HepG2 (cell line): Measurements from ENCODE around the gene DDR1. TPM values are rescaled to one million over a fixed set of nuclear protein-coding genes. Genes with fewer than 3 reads are reported as not detected.

Experiments
- AHR ChIP-seq: IDR thresholded peaks from 2 replicates; pipeline ENCODE4 v1.6.1; 2018; ENCODE audit warnings: missing genetic modification reagents, missing compliant biosample characterization
- ATF2 ChIP-seq: sonication (generic); formaldehyde crosslinking; IDR thresholded peaks from 2 replicates; pipeline ENCODE4 v1.4.0; 2020; ENCODE audit warnings: missing genetic modification reagents
- EED ChIP-seq: sonication (generic); formaldehyde crosslinking; IDR thresholded peaks from 2 replicates; pipeline ENCODE4 v1.5.0; 2020; ENCODE audit warnings: mild to moderate bottlenecking, missing genetic modification reagents
- ERF ChIP-seq: IDR thresholded peaks from 2 replicates; pipeline ENCODE4 v1.6.1; 2018; ENCODE audit warnings: missing biosample characterization, missing genetic modification reagents
- GFI1 ChIP-seq: sonication (generic); formaldehyde crosslinking; IDR thresholded peaks from 2 replicates; pipeline ENCODE4 v1.5.0; 2020; ENCODE audit warnings: missing genetic modification reagents, mild to moderate bottlenecking, borderline replicate concordance
- KLF12 ChIP-seq: sonication (generic); formaldehyde crosslinking; IDR thresholded peaks from 2 replicates; pipeline ENCODE4 v1.4.0; 2020; ENCODE audit warnings: missing genetic modification reagents, borderline replicate concordance
- PRPF4 ChIP-seq: fragments of 200-400 bp; formaldehyde crosslinking; IDR thresholded peaks from 2 replicates; pipeline ENCODE4 v1.6.1; 2016; ENCODE audit warnings: low read length, low read depth; ENCODE audit not compliant: poor library complexity, severe bottlenecking
- RBM39 ChIP-seq: fragments of 200-400 bp; formaldehyde crosslinking; IDR thresholded peaks from one replicate; pipeline ENCODE4 v1.6.1; 2018; ENCODE audit warnings: antibody characterized with exemption, mild to moderate bottlenecking, low read depth, low read length; ENCODE audit not compliant: poor library complexity, severe bottlenecking
- SPEN ChIP-seq: sonication (generic); formaldehyde crosslinking; IDR thresholded peaks from 2 replicates; pipeline ENCODE4 v1.5.1; 2020; ENCODE audit warnings: low read depth, mild to moderate bottlenecking, missing genetic modification reagents
- TBX2 ChIP-seq: sonication (generic); formaldehyde crosslinking; IDR thresholded peaks from 2 replicates; pipeline ENCODE4 v1.5.0; 2020; ENCODE audit warnings: missing genetic modification reagents, mild to moderate bottlenecking, borderline replicate concordance
- ZBTB43 ChIP-seq: sonication (generic); formaldehyde crosslinking; conservative IDR thresholded peaks from 2 replicates; pipeline ENCODE4 v1.4.0; 2020; ENCODE audit warnings: missing genetic modification reagents
- ZNF12 ChIP-seq: sonication (generic); formaldehyde crosslinking; IDR thresholded peaks from 2 replicates; pipeline ENCODE4 v1.5.0; 2020; ENCODE audit warnings: missing genetic modification reagents
- ZNF230 ChIP-seq: sonication (generic); formaldehyde crosslinking; IDR thresholded peaks from 2 replicates; pipeline ENCODE4 v1.4.0; 2020; ENCODE audit warnings: mild to moderate bottlenecking, missing genetic modification reagents
- ZNF24 ChIP-seq: fragments of 450-650 bp; IDR thresholded peaks from 2 replicates; pipeline ENCODE4 v1.6.1; 2017; ENCODE audit warnings: antibody characterized with exemption, mild to moderate bottlenecking
- ZNF354B ChIP-seq: sonication (generic); formaldehyde crosslinking; IDR thresholded peaks from 2 replicates; pipeline ENCODE4 v1.8.0; 2022; ENCODE audit warnings: mild to moderate bottlenecking, missing genetic modification reagents
- ZNF646 ChIP-seq: sonication (generic); formaldehyde crosslinking; IDR thresholded peaks from 2 replicates; pipeline ENCODE4 v1.9.0; 2021; ENCODE audit warnings: mild to moderate bottlenecking, missing genetic modification reagents
- polyA plus RNA-seq, 8 experiments: library from polyadenylated mRNA; depleted of rRNA in 3 of 8; stranded (reverse) in 7 of 8; unstranded in 1 of 8; fragments of >200 nt; fragmentation: Illumina TruSeq in 4 of 8; extraction: Trizol in 4 of 8; gene quantifications; 2 replicates each; pipeline versions ENCODE4 v1.2.1 to v1.2.3, GENCODE V29; 2011 to 2016; ENCODE audit warnings: low read depth in 4 of 8, missing spikeins in 1 of 8, mixed read lengths in 1 of 8; ENCODE audit not compliant: insufficient read depth in 1 of 8
- total RNA-seq, 5 experiments: library from RNA; depleted of rRNA; stranded (reverse); fragments of >200 nt; fragmentation: Illumina TruSeq; extraction: Trizol; gene quantifications; 2 replicates each; pipeline ENCODE4 v1.2.3, GENCODE V29; 2016; ENCODE audit warnings: low read depth in 1 of 5
- TF ChIP-seq, protein P1 (sequence below): sonication (generic); formaldehyde crosslinking; IDR thresholded peaks from 2 replicates; pipeline ENCODE4 v1.4.0; 2020; ENCODE audit warnings: mild to moderate bottlenecking, missing genetic modification reagents

DDR1 gene
- total and polyA plus RNA-seq, 2 of the 13 experiments (the other 11 are each of a cell fraction or from before 2014, with no cell fraction given) = 16.7 to 20.2 TPM

DNA sequence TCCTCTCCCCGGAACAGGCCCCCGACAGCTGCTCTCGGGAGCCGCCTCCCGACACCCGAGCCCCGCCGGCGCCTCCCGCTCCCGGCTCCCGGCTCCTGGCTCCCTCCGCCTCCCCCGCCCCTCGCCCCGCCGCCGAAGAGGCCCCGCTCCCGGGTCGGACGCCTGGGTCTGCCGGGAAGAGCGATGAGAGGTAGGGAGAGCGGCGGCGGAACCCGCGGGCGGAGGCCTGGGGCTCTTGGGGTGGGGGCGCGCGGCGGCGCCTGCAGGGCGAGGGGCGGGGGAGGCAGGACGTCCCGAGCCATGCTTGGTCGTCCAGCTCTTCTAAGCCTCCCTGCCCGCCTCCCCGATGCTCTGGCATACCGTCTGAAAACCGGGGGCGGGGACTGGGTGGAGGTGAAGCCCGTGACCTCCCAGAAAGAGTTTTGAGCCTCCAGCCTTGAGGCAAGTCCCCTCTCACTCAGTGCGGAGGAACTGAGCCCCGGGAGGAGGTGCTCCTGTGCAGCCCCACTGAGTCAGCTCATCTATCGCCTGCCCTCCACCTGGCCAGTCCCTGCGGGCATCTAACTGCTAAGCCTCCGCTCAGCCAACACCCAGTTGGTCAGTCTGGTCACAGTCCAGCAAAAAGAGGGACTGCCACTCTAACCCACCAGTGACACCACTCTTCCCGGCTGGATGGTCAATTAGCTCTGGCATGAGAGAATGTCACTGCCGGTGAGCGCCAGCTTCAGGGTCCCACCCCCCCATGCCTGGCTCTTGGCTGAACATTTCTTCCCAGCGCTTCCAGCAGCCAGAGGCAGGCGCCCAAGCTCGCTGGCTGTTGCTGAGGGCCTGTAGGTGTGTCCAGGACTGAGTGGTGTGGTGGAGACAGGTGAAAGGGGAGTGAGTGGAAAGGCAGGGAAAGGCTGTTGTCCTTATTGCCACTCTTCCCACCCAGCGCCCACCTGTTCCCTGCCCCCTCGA, 482 bp downstream of the DDR1 start (continued):
- TF ChIP-seq AHR (CRISPR knock-in tag) (no peak), ZNF24 (no peak), KLF12 (no peak), RBM39 (no peak), PRPF4 (no peak), ZBTB43 (CRISPR knock-in tag) (no peak), SPEN (CRISPR knock-in tag) (no peak), TBX2 (CRISPR knock-in tag) (no peak), ZNF230 (CRISPR knock-in tag) (no peak; the same call in 1 of the 2 replicates), ZNF354B (CRISPR knock-in tag) (no peak), ATF2 (CRISPR knock-in tag) (no peak), ZNF646 (CRISPR knock-in tag) (no peak), ERF (no peak), EED (CRISPR knock-in tag) (no peak), GFI1 (CRISPR knock-in tag) (no peak), ZNF12 (CRISPR knock-in tag) (no peak)
- TF ChIP-seq, protein P1, sequence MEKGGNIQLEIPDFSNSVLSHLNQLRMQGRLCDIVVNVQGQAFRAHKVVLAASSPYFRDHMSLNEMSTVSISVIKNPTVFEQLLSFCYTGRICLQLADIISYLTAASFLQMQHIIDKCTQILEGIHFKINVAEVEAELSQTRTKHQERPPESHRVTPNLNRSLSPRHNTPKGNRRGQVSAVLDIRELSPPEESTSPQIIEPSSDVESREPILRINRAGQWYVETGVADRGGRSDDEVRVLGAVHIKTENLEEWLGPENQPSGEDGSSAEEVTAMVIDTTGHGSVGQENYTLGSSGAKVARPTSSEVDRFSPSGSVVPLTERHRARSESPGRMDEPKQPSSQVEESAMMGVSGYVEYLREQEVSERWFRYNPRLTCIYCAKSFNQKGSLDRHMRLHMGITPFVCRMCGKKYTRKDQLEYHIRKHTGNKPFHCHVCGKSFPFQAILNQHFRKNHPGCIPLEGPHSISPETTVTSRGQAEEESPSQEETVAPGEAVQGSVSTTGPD = no peak
